GM19035 (cell line): ENCODE results near the gene SPON2.
"Not testable (repeated sequence)": the region's sequence is repeated elsewhere in the genome, so short reads cannot be mapped to it uniquely, and the experiment has no call there.

ENCODE experiments used
- ATAC-seq: cut with Tn5 transposase; IDR thresholded peaks from one replicate; pipeline ENCODE4 v1.9.1; 2021; ENCODE audit not compliant: unreplicated experiment

Gene SPON2

DNA sequence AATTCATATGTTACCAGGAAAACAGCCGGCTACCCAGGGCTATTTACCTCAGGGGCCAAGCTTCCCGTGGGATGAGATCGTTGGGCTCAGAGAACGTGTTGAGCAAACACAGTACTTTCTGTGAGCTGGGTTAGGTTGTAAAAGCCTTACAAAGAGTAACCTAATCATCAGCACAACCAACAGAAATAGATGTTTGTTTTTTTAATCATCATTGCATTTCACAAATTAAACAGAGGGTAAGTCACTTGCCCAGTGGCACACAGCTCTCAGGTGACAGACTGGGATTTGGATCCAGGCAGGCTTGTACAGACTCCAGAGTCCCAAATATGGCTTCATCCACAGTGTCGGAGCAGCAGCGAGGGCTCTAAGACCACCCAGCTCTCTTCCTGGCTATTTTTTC, 20.1 kb downstream of the SPON2 start:
- no peak for ATAC-seq

- no peak for ATAC-seq
Observed at GRCh38 chr4:1151541-1151940, 20.8 kb downstream of the SPON2 start.

DNA sequence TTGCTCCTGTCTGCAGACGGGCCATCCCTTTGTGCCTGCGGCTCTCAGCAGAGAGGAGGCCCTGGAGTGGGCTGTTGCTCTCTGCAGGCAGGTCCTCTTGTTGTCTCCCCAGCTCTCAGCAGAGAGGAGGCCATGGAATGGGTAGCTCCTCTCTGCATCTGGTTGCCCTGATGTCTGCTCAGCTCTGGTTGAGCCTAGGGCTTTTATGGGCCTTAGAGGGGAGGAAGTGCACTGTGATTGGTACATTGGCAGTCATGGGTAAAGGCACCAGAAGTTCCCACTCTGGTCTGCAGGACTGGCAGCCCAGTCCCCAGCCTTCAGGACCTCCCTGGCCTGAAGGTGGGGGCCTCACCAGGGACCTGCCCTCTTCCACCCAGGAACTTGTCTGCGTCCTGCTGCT, 21.5 kb downstream of the SPON2 start:
- no peak for ATAC-seq

GRCh38 chr4:1139860-1140259, 32.5 kb downstream of the SPON2 start:
- ATAC-seq = no peak

DNA sequence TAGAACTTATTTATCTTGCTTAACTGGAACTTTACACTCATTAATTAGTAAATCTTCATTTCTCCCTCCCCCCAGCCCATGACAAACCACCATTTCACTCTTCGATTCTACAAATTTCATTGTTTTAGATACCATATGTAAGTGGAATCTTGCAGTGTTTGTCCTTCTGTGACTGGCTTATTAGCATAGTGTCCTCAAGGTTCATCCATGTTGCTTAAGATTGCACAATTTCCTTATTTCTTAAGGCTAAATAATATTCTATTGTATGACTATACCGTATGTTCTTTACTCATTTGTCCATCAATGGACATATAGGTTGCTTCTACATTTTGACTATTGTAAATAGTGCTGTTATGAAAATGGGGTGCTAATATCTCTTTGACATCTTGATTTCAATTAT, 34.5 kb downstream of the SPON2 start:
- ATAC-seq = no peak

GRCh38 chr4:1137063-1137776, 35.2 kb downstream of the SPON2 start:
- ATAC-seq = no peak

GRCh38 chr4:1136048-1136447, 36.3 kb downstream of the SPON2 start:
- no peak for ATAC-seq

DNA sequence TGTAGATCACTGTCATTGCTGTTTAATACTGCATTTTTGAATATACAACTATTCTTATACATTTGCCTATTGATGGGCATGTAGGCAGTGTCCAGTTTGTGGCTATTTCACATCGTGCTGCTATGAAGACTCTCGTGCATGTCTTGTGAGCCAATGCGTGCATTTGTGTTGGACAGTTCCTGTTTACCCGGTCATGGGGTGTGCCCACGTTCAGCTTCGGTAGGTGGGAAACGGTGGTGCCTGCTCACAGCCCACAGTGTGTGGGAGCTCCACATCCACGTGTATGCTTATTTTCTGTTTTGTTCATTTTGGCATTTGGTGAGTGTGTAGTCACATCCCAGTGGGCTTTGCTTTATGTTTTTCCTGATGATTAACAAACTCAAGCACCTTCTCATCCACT, 39.4 kb downstream of the SPON2 start:
- no peak for ATAC-seq

GRCh38 chr4:1130316-1131186, 41.8 kb downstream of the SPON2 start:
- peak; percentile 87 for ATAC-seq

DNA sequence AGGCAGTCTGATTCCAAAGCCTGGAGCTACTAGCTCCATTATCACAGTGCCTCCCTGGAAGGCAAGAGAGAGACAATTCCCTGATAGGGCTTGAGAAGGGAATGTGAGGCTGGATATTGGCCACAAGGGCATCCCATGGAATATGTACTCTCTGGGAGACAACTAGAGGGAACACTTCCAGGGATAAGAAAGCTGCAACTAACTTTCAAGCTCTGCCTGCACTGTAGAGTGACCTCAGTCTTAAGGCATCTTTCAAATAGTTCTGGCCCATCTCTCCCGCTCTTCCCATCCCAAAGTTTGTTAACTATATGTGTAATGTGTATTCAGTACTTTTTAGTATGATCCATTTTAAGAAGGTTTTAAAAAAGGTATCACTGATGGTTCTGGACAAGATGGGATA, 45.9 kb downstream of the SPON2 start:
- no peak for ATAC-seq

GRCh38 chr4:1125466-1125865, 46.9 kb downstream of the SPON2 start:
- not testable (repeated sequence) for ATAC-seq

- no peak for ATAC-seq
Observed at GRCh38 chr4:1124818-1125217, 47.6 kb downstream of the SPON2 start.

DNA sequence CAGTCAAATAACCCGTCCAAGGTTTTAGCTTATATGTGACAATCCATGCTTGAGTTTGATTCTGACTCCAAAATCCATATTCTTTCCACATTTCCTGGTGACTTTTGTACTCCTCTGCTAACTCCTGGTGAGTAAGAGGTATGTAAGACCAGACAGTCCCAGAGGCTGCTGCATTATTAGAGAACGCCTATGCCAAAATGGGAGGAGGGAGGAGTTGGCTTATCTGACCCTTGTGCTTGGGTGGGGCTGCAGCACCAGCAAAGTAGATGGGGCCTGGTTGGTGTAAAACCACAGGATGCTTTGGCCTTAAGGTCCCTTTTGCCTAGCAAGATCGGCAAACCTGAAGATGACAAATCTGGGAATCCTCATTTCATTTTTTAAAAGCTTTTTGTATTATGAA, 49.9 kb downstream of the SPON2 start:
- no peak for ATAC-seq
